HUES48 (cell line): ENCODE results near the gene HSD3B7.
"Not testable (repeated sequence)": the region's sequence is repeated elsewhere in the genome, so short reads cannot be mapped to it uniquely, and the experiment has no call there.

Experiments
- H3K27ac ChIP-seq: one replicate; pipeline ENCODE4 v1.7.0; 2013; ENCODE audit warnings: low read depth, low read length, inconsistent platforms
- H3K27me3 ChIP-seq: 2 replicates; pipeline ENCODE4 v1.6.1; 2013; ENCODE audit warnings: mild to moderate bottlenecking, low read length; ENCODE audit not compliant: control insufficient read depth, insufficient read depth
- H3K36me3 ChIP-seq: 2 replicates; pipeline ENCODE4 v1.6.1; 2013; ENCODE audit warnings: low read length; ENCODE audit not compliant: control insufficient read depth, insufficient read depth
- H3K4me1 ChIP-seq: 2 replicates; pipeline ENCODE4 v1.6.1; 2013; ENCODE audit warnings: mild to moderate bottlenecking, low read length; ENCODE audit not compliant: control insufficient read depth, insufficient read depth
- H3K4me3 ChIP-seq: 2 replicates; pipeline ENCODE4 v1.5.1; 2013; ENCODE audit warnings: mild to moderate bottlenecking, low read depth, low read length
- H3K9ac ChIP-seq: 2 replicates; pipeline ENCODE4 v1.6.1; 2013; ENCODE audit warnings: mild to moderate bottlenecking, low read depth, low read length, moderate library complexity
- H3K9me3 ChIP-seq: 2 replicates; pipeline ENCODE4 v1.6.1; 2013; ENCODE audit warnings: low read length; ENCODE audit not compliant: control insufficient read depth, insufficient read depth

The HSD3B7 gene

DNA sequence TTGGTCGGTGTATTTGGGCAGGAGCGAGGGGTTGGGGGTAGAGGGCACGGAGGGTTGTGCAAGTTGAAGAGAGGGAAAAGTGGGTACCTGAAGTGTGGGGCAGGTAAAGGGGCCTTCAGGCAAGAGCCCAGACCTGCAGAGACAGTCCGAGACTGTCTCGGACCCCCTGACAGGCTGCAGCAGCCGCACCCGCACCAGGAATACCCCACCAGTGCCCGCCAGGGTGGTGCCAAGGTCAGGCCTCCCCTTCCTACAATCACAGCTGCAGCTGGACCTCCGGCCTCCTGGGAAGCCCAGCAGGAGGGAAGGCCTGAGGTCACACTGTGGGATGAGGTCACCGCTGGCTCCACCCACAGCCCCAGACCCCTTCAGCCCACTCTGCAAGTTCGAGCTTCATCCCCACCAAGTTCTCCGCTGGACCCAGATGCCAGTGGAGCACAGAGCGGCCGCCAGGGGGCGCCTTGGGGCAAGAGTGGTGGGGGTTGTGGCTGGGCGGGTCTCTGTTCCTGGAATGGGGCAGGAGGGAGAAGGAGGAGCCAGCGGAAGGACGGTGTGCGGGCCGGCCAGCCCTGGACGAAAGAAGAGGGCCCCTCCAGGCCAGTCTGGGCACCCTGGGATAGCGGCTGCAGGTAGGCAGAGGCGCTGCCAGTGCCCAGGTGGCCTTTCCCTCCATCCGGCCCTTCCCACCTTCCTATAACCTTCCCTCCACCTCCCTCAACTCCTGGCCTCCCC lies at the start of gene HSD3B7:
Gene HSD3B7, plus strand, starts transcription at position 539 of the 732 bp plus-strand sequence. CDS start 452 bp downstream, outside the sequence.
- Histone ChIP-seq H3K36me3 (peaks cover 38% of the 10 kb centered on the region), H3K9ac (no peak within 1 kb of the TSS)

GRCh38 chr16:30937692-30938091 lies 47.3 kb upstream of the HSD3B7 start:
- H3K27me3 ChIP-seq = no peaks in the 10 kb centered on the region
- peaks cover 37% of the 10 kb centered on the region for H3K36me3 ChIP-seq
- H3K4me3 ChIP-seq = no peak overlapping the region
- no peak overlapping the region for H3K27ac ChIP-seq
- H3K4me1 ChIP-seq = peaks cover 11% of the 10 kb centered on the region
- no peak overlapping the region for H3K9ac ChIP-seq
- no peaks in the 10 kb centered on the region for H3K9me3 ChIP-seq

More for the DNA sequence above, at the start of gene HSD3B7:
- no peaks in the 10 kb centered on the region for H3K27me3 ChIP-seq
- H3K27ac ChIP-seq = peak within 1 kb of the TSS; percentile 14
- H3K9me3 ChIP-seq = no peaks in the 10 kb centered on the region
- peak within 1 kb of the TSS; percentile 49; the same call in 1 of the 2 replicates for H3K4me3 ChIP-seq
- H3K4me1 ChIP-seq = peaks cover 3% of the 10 kb centered on the region; the same call in 1 of the 2 replicates

- H3K9ac ChIP-seq, H3K27me3 ChIP-seq, H3K9me3 ChIP-seq, H3K4me3 ChIP-seq, H3K27ac ChIP-seq: not testable (repeated sequence)
- Histone ChIP-seq H3K4me1 (peaks cover 11% of the 10 kb centered on the region), H3K36me3 (peaks cover 50% of the 10 kb centered on the region)
Measured at GRCh38 chr16:30939571-30939970, 45.4 kb upstream of the HSD3B7 start.

- H3K4me3 ChIP-seq = no peak overlapping the region
- H3K9me3 ChIP-seq = no peaks in the 10 kb centered on the region
- H3K27ac ChIP-seq = peak overlapping the region; percentile 91
- peaks cover 16% of the 10 kb centered on the region for H3K4me1 ChIP-seq
- H3K9ac ChIP-seq = no peak overlapping the region
- H3K27me3 ChIP-seq = no peaks in the 10 kb centered on the region
- H3K36me3 ChIP-seq = peaks cover 55% of the 10 kb centered on the region
Measured at GRCh38 chr16:30941600-30942425, 43.2 kb upstream of the HSD3B7 start.

GRCh38 chr16:30942426-30942806 lies 42.6 kb upstream of the HSD3B7 start:
- Histone ChIP-seq H3K36me3 (peaks cover 50% of the 10 kb centered on the region), H3K27ac (peak overlapping the region; percentile 91), H3K27me3 (no peaks in the 10 kb centered on the region), H3K9me3 (no peaks in the 10 kb centered on the region), H3K4me1 (peaks cover 21% of the 10 kb centered on the region), H3K4me3 (no peak overlapping the region), H3K9ac (no peak overlapping the region)

GRCh38 chr16:30944352-30944751 lies 40.7 kb upstream of the HSD3B7 start:
- Histone ChIP-seq H3K9me3 (no peaks in the 10 kb centered on the region), H3K27me3 (no peaks in the 10 kb centered on the region), H3K36me3 (peaks cover 47% of the 10 kb centered on the region), H3K4me1 (peaks cover 21% of the 10 kb centered on the region), H3K27ac (no peak overlapping the region), H3K9ac (no peak overlapping the region), H3K4me3 (no peak overlapping the region)

GRCh38 chr16:30946671-30947540 lies 38.1 kb upstream of the HSD3B7 start:
- Histone ChIP-seq H3K4me3 (0 out of 2 replicates have a peak overlapping the region, but pooled peaks have one; percentile 23), H3K4me1 (peaks cover 28% of the 10 kb centered on the region), H3K27me3 (no peaks in the 10 kb centered on the region), H3K9me3 (no peaks in the 10 kb centered on the region), H3K9ac (0 out of 2 replicates have a peak overlapping the region, but pooled peaks have one; percentile 21), H3K36me3 (peaks cover 40% of the 10 kb centered on the region), H3K27ac (peak overlapping the region; percentile 98)

DNA sequence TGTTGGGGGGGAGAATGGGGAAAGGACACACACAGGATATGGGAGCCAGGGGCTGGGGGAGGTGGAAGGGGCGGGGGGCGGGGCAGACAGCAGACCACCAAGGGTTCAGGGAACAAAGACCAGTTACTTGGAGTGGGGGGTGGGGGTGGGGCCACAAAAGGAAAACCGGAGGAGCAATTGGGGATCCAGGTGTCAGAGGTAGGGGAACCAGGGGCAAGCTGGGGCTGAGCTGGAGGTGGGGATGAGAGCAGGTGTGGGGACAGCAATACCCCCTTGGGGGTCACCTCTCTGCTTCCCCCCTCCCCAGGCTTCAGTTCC lies 37.5 kb upstream of the HSD3B7 start:
- peak overlapping the region; percentile 98 for H3K27ac ChIP-seq
- peaks cover 35% of the 10 kb centered on the region for H3K36me3 ChIP-seq
- no peaks in the 10 kb centered on the region for H3K9me3 ChIP-seq
- peak overlapping the region; percentile 68 for H3K4me3 ChIP-seq
- H3K9ac ChIP-seq = peak overlapping the region; percentile 66
- H3K27me3 ChIP-seq = no peaks in the 10 kb centered on the region
- H3K4me1 ChIP-seq = peaks cover 22% of the 10 kb centered on the region

GRCh38 chr16:30947859-30948666 lies 36.9 kb upstream of the HSD3B7 start:
- Histone ChIP-seq H3K27me3 (no peaks in the 10 kb centered on the region), H3K27ac (peak overlapping the region; percentile 98), H3K9me3 (no peaks in the 10 kb centered on the region), H3K36me3 (peaks cover 29% of the 10 kb centered on the region), H3K9ac (peak overlapping the region; percentile 82), H3K4me3 (peak overlapping the region; percentile 72), H3K4me1 (peaks cover 20% of the 10 kb centered on the region)
